Measurements from ENCODE around the gene SDHAF4. TPM values are rescaled to one million over a fixed set of nuclear protein-coding genes. Genes with fewer than 3 reads are reported as not detected.

SDHAF4 gene
- total and polyA plus RNA-seq, 2 of the 13 experiments (the other 11 are each of a cell fraction or from before 2014, with no cell fraction given), result 7.5 to 10.8 TPM

- H3K36me3 ChIP-seq (replicated peaks in 1 of 2; ENCODE audit: control insufficient read depth in 1 of 2, insufficient read depth in 2 of 2, low read length in 2 of 2), result no peaks in the 10 kb centered on the region
- DNase-seq (ENCODE audit: low spot score) (peak; percentile 15), ATAC-seq (no peak), FAIRE-seq (no peak)
- no peak overlapping the region for H2AFZ ChIP-seq (ENCODE audit: low read length)
- no TSS peak for BruUV-seq (replicated peaks)
- H3K27me3 ChIP-seq (ENCODE audit: control insufficient read depth in 1 of 2, insufficient read depth in 2 of 2, low read length in 2 of 2), result no peaks in the 10 kb centered on the region
- H3K79me2 ChIP-seq (ENCODE audit: insufficient read depth, low read length), result no peaks in the 10 kb centered on the region
- H3K27ac ChIP-seq (ENCODE audit: extremely low read length, insufficient read depth, low read length), result no peak overlapping the region
- CTCF ChIA-PET (ENCODE audit: low intra/inter-chr PET ratio, low total read pairs), result no interaction called here
- peaks cover 7% of the 10 kb centered on the region; the same call in 1 of the 2 replicates for H3K4me1 ChIP-seq (ENCODE audit: insufficient read depth, low read length)
- no peak overlapping the region for H3K4me2 ChIP-seq (ENCODE audit: low read depth, low read length)
- no peaks in the 10 kb centered on the region for H4K20me1 ChIP-seq (ENCODE audit: insufficient read depth, low read length)
- no peak overlapping the region for H3K9ac ChIP-seq (ENCODE audit: insufficient read depth, low read depth, low read length)
- POLR2A ChIA-PET, result no interaction called here
- 44% methylated on average over 3 of the region's 3 CpGs for WGBS (ENCODE audit: low lambda C conversion rate)
- intact Hi-C loops (cut with micrococcal nuclease; ENCODE audit: unreplicated experiment), result no loop called here
- no peaks in the 10 kb centered on the region for H3K9me3 ChIP-seq (ENCODE audit: low read length)
- in situ Hi-C loops (cut with HindIII; ENCODE audit: extremely low pct_ligation_motif_present, low pct_unique_long_range_greater_than_20kb), result no loop called here
- H3K4me3 ChIP-seq (replicated peaks in 1 of 3; ENCODE audit: insufficient read depth in 1 of 3, low read depth in 2 of 3, low read length in 3 of 3), result no peak overlapping the region
- TF ChIP-seq EHMT2 (IDR thresholded peaks at IDR 0.05; ENCODE audit: borderline replicate concordance, low read depth, low read length) (no peak), PAWR (CRISPR knock-in tag; IDR thresholded peaks at IDR 0.05; ENCODE audit: borderline replicate concordance) (no peak), KDM5A (IDR thresholded peaks at IDR 0.05; ENCODE audit: borderline replicate concordance, low read length) (no peak), ZNF430 (CRISPR knock-in tag; IDR thresholded peaks at IDR 0.05) (no peak), SIN3A (IDR thresholded peaks at IDR 0.05; ENCODE audit: borderline replicate concordance, low read depth, low read length) (no peak), HNF4A (CRISPR knock-in tag; IDR thresholded peaks at IDR 0.05) (peak; percentile 53), KLF15 (CRISPR knock-in tag; IDR thresholded peaks at IDR 0.05; ENCODE audit: borderline replicate concordance) (no peak), HOMEZ (CRISPR knock-in tag; IDR thresholded peaks at IDR 0.05; ENCODE audit: low read depth) (no peak), NRL (CRISPR knock-in tag; IDR thresholded peaks at IDR 0.05; ENCODE audit: borderline replicate concordance) (no peak), ZNF512 (CRISPR knock-in tag; IDR thresholded peaks at IDR 0.05) (no peak), MYPOP (CRISPR knock-in tag; IDR thresholded peaks at IDR 0.05) (no peak), ZKSCAN8 (CRISPR knock-in tag; IDR thresholded peaks at IDR 0.05; ENCODE audit: borderline replicate concordance) (no peak), ZNF263 (CRISPR knock-in tag; IDR thresholded peaks at IDR 0.05) (no peak), TBP (CRISPR knock-in tag; IDR thresholded peaks at IDR 0.05) (no peak), HMG20B (CRISPR knock-in tag; conservative IDR thresholded peaks at IDR 0.05) (no peak), MXD4 (CRISPR knock-in tag; IDR thresholded peaks at IDR 0.05) (no peak), ZNF552 (CRISPR knock-in tag; IDR thresholded peaks at IDR 0.05; ENCODE audit: borderline replicate concordance) (no peak), KLF16 (CRISPR knock-in tag; IDR thresholded peaks at IDR 0.05) (no peak)
These were observed 50.1 kb downstream of the SDHAF4 start for GRCh38 chr6:70616728-70617260.

Data from HepG2 (cell line).